PC-3 (cell line): ENCODE data around the gene IL17REL. TPM values are rescaled to one million over a fixed set of nuclear protein-coding genes. Genes with fewer than 3 reads are reported as not detected.
A peak's percentile ranks its signal among the peaks of the same experiment; 100 is the strongest.

Experiments used
- ATAC-seq: fragments of 200-7000 bp; cut with Tn5 transposase; 2 replicates; pipeline ENCODE4 v1.9.1; 2020; ENCODE audit warnings: mild to moderate bottlenecking, moderate library complexity
- BruUV-seq: library from RNA; stranded (reverse); fragments of 400-500 nt; replicated peaks from 2 replicates; lab custom pipeline; 2021; lab: Mats Ljungman, UMichigan
- CTCF ChIA-PET: fragments of 300-600 bp; sonication (Branson Sonifier 250); formaldehyde crosslinking; loops from one replicate; lab custom pipeline; 2022; ENCODE audit warnings: antibody characterized with exemption; lab: Charles Lee
- POLR2A ChIA-PET: fragments of 300-600 bp; sonication (Branson Sonifier 250); formaldehyde crosslinking; loops from one replicate; lab custom pipeline; 2022; ENCODE audit warnings: antibody characterized with exemption; ENCODE audit not compliant: unreplicated experiment; lab: Charles Lee
- DNase-seq: peaks from one replicate; pipeline ENCODE4 v3.0.0-alpha.2; 2015
- H2AFZ ChIP-seq: fragments of 300-600 bp; sonication (generic); 2 replicates; pipeline ENCODE4 v1.6.0; 2016; ENCODE audit warnings: antibody characterized with exemption, low read length
- H3F3A ChIP-seq: fragments of 300-600 bp; sonication (generic); one replicate; pipeline ENCODE4 v1.6.0; 2017; ENCODE audit warnings: antibody characterized with exemption, low read length, control low read depth, mild to moderate bottlenecking; ENCODE audit not compliant: unreplicated experiment
- H3K27ac ChIP-seq: fragments of 300-600 bp; sonication (generic); 2 replicates; pipeline ENCODE4 v1.5.1; 2016; ENCODE audit warnings: mild to moderate bottlenecking, low read length
- H3K27me3 ChIP-seq: fragments of 300-600 bp; sonication (generic); 2 replicates; pipeline ENCODE4 v1.6.1; 2016; ENCODE audit warnings: low read length, mixed read lengths
- H3K36me3 ChIP-seq: fragments of 300-600 bp; sonication (generic); 2 replicates; pipeline ENCODE4 v1.6.1; 2016; ENCODE audit warnings: low read depth, mixed run types, low read length, mixed read lengths
- H3K4me1 ChIP-seq: fragments of 300-600 bp; sonication (generic); 2 replicates; pipeline ENCODE4 v1.5.1; 2016; ENCODE audit warnings: low read length; ENCODE audit not compliant: insufficient read depth
- H3K4me2 ChIP-seq: fragments of 300-600 bp; sonication (generic); 2 replicates; pipeline ENCODE4 v1.6.0; 2016; ENCODE audit warnings: low read length
- H3K4me3 ChIP-seq: fragments of 300-600 bp; sonication (generic); 2 replicates; pipeline ENCODE4 v1.5.1; 2016; ENCODE audit warnings: mild to moderate bottlenecking, low read length, mixed read lengths
- H3K79me2 ChIP-seq: fragments of 300-600 bp; sonication (generic); 2 replicates; pipeline ENCODE4 v1.6.1; 2017; ENCODE audit warnings: low read length, mixed read lengths
- H3K9ac ChIP-seq: fragments of 300-600 bp; sonication (generic); 2 replicates; pipeline ENCODE4 v1.6.0; 2016; ENCODE audit warnings: mild to moderate bottlenecking, low read length
- H3K9me2 ChIP-seq: fragments of 300-600 bp; sonication (generic); replicated peaks from 2 replicates; pipeline ENCODE4 v1.6.1; 2016; ENCODE audit warnings: mixed run types, low read length, mixed read lengths
- H3K9me3 ChIP-seq: fragments of 300-600 bp; sonication (generic); 2 replicates; pipeline ENCODE4 v1.6.1; 2016; ENCODE audit warnings: low read length, mixed read lengths
- H4K20me1 ChIP-seq: fragments of 300-600 bp; sonication (generic); 2 replicates; pipeline ENCODE4 v1.6.1; 2016; ENCODE audit warnings: low read length, mixed read lengths
- CTCF ChIP-seq: fragments of 300-600 bp; sonication (generic); conservative IDR thresholded peaks from 2 replicates; pipeline ENCODE4 v1.5.1; 2017; ENCODE audit warnings: antibody characterized with exemption, low read depth, mild to moderate bottlenecking, low read length
- EZH2 ChIP-seq: fragments of 300-600 bp; sonication (generic); IDR thresholded peaks from one replicate; pipeline ENCODE4 v1.6.1; 2017; ENCODE audit warnings: antibody characterized with exemption, mild to moderate bottlenecking, low read length; ENCODE audit not compliant: unreplicated experiment
- EZH2phosphoT487 ChIP-seq: fragments of 300-600 bp; sonication (generic); IDR thresholded peaks from 2 replicates; pipeline ENCODE4 v1.6.1; 2018; ENCODE audit warnings: mild to moderate bottlenecking, antibody characterized with exemption, low read length, borderline replicate concordance
- intact Hi-C: fragments of 100-400 bp; cut with micrococcal nuclease; formaldehyde crosslinking; loops from 2 replicates; pipeline ENCODE4 v1.9.0; 2023
- total RNA-seq: library from RNA; depleted of rRNA; stranded (reverse); fragments of >200 nt; gene quantifications from 2 replicates; pipeline ENCODE4 v1.2.3, GENCODE V29; 2014

Gene IL17REL
- total RNA-seq, 1 experiment from 2014 or later: 0.04 TPM

DNA sequence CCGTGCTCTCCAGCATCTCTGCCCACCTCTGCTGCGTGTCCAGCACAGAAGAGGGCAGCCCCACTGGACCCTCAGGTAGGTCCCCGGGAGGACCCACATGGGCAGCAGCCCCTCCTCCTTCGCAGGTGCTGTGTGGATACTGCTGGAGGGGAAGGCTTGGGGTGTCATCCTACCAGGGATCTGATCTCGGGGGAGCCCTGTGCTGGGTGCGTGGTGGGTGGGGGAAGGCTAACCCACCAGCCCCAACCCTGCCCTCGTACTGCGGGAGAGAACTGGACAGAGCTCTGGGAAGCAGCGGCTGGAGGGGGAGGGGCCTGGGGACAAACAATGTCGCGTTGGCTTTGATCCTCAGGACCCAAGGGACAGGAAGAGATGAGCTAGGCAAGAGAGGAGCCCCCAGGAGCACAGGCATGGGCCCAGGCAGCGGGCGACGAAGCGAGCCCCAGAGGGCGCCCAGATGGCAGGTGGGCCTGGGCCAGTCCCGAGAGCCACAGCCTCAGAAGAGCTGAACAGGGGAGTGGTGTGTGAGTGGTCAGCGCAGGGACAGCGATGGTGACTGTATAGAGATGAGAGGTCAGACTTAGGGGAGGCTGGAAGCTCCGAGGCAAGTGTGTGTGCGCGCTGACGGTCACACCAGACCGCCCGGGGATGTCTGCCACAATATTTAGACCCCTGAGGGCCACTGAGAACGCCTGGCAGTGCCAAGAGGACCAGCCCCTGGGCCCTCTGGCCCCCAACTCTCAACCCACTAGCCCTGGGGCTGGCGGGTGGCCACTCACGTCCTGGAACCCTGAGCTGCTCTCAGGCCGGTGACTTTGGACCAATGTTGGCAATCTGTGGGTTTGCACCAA lies 53.4 kb downstream of the IL17REL start:
- ATAC-seq (no peak), DNase-seq (no peak)
- no TSS peak for BruUV-seq
- Histone ChIP-seq H3K36me3 (peaks cover 19% of the 10 kb centered on the region), H2AFZ (no peak overlapping the region), H3K4me3 (peak overlapping the region; percentile 71; the same call in 1 of the 2 replicates), H3K9me2 (no peaks in the 10 kb centered on the region), H3K27ac (peak overlapping the region; percentile 75), H3F3A (no peaks in the 10 kb centered on the region), H3K9ac (no peak overlapping the region), H3K27me3 (no peaks in the 10 kb centered on the region), H3K4me1 (peaks cover 26% of the 10 kb centered on the region), H3K4me2 (peak overlapping the region; percentile 94), H3K79me2 (peaks cover 32% of the 10 kb centered on the region), H4K20me1 (peaks cover 23% of the 10 kb centered on the region), H3K9me3 (no peaks in the 10 kb centered on the region)
- TF ChIP-seq EZH2phosphoT487: no peak
- TF ChIP-seq EZH2: no peak
- no peak for TF ChIP-seq CTCF
- intact Hi-C loops: loop anchor here (1.0 kb wide), 1 partner anchor 23 kb away; no protein-coding TSS in a partner anchor
- CTCF ChIA-PET: no interaction called here
- POLR2A ChIA-PET: no interaction called here

GRCh38 chr22:49958366-49958921 lies 54.1 kb downstream of the IL17REL start:
- peaks cover 21% of the 10 kb centered on the region for H3K4me1 ChIP-seq
- peaks cover 16% of the 10 kb centered on the region for H4K20me1 ChIP-seq
- no peak overlapping the region for H3K4me2 ChIP-seq
- no peak for DNase-seq
- CTCF ChIA-PET: no interaction called here
- H3K9ac ChIP-seq: no peak overlapping the region
- peaks cover 17% of the 10 kb centered on the region for H3K36me3 ChIP-seq
- no peaks in the 10 kb centered on the region for H3F3A ChIP-seq
- H3K4me3 ChIP-seq: no peak overlapping the region
- intact Hi-C loops: no loop called here
- POLR2A ChIA-PET: no interaction called here
- no TSS peak for BruUV-seq
- no peaks in the 10 kb centered on the region for H3K9me2 ChIP-seq
- ATAC-seq: no peak
- no peaks in the 10 kb centered on the region for H3K27me3 ChIP-seq
- TF ChIP-seq CTCF: no peak
- no peak for TF ChIP-seq EZH2
- TF ChIP-seq EZH2phosphoT487: no peak
- no peaks in the 10 kb centered on the region for H3K9me3 ChIP-seq
- no peak overlapping the region for H2AFZ ChIP-seq
- peaks cover 24% of the 10 kb centered on the region for H3K79me2 ChIP-seq
- no peak overlapping the region for H3K27ac ChIP-seq
